Gastrocnemius medialis (tissue), 4 donors: Measurements from ENCODE around the gene PTPRB. TPM values are rescaled to one million over a fixed set of nuclear protein-coding genes. Genes with fewer than 3 reads are reported as not detected.

Experiments used
- ATAC-seq, 2 donors: fragments of 150-250 bp; one replicate each; pipeline ENCODE4 v1.9.1; 2016
- DNase-seq, 2 donors: peaks; one replicate each; pipeline ENCODE4 v3.0.0-alpha.2; 2019
- H3K27ac ChIP-seq, 4 donors: fragments of 200-600 bp; sonication (generic); 1 replicate in 1 of 4; 2 replicates in 3 of 4; pipeline ENCODE4 v1.5.1; 2016 to 2018; ENCODE audit warnings: mild to moderate bottlenecking in 2 of 4, moderate library complexity in 1 of 4
- H3K27me3 ChIP-seq, 3 donors: fragments of 200-600 bp; sonication (generic) in 2 of 3; 1 replicate in 1 of 3; 2 replicates in 2 of 3; pipeline versions ENCODE4 v1.5.1 to v1.6.0; 2016 to 2019; ENCODE audit warnings: mild to moderate bottlenecking in 1 of 3, moderate library complexity in 1 of 3
- H3K36me3 ChIP-seq, 2 donors: fragments of 200-600 bp; sonication (generic) in 1 of 2; one replicate each; pipeline ENCODE4 v1.5.1; 2017 to 2018
- H3K4me1 ChIP-seq, 2 donors: fragments of 200-600 bp; sonication (generic) in 1 of 2; one replicate each; pipeline ENCODE4 v1.5.1; 2016 to 2017; ENCODE audit warnings: mild to moderate bottlenecking in 2 of 2
- H3K4me3 ChIP-seq, 4 donors: fragments of 200-600 bp; sonication (generic) in 3 of 4; 1 replicate in 1 of 4; 2 replicates in 3 of 4; pipeline ENCODE4 v1.5.1; 2016 to 2019; ENCODE audit warnings: mild to moderate bottlenecking in 2 of 4
- H3K9me3 ChIP-seq, 3 donors: fragments of 200-600 bp; sonication (generic) in 2 of 3; 1 replicate in 1 of 3; 2 replicates in 2 of 3; pipeline ENCODE4 v1.5.1; 2016 to 2019
- POLR2A ChIP-seq, 2 donors: fragments of 450-650 bp; IDR thresholded peaks; one replicate each; pipeline ENCODE4 v1.6.1; 2017; ENCODE audit warnings: antibody characterized with exemption in 2 of 2, mild to moderate bottlenecking in 2 of 2, moderate library complexity in 2 of 2
- in situ Hi-C, 4 donors: fragments of 200-750 bp; cut with MboI; loops; one replicate each; pipeline versions ENCODE4 v1.15.0 to v1.8.0; 2017; ENCODE audit warnings: low sequenced_read_pairs in 4 of 4
- intact Hi-C: fragments of 100-400 bp; cut with DNase I; formaldehyde crosslinking; loops from one replicate; pipeline ENCODE4 v1.15.1; 2023; ENCODE audit warnings: low total_unique reads
- total RNA-seq, 4 donors: library from RNA; depleted of rRNA; stranded (reverse); fragments of >200 nt; gene quantifications; one replicate each; pipeline versions ENCODE4 v1.1.0 to v1.2.3, GENCODE V29; 2016
- TF ChIP-seq, protein P1 (sequence below), 5 experiments: fragments of 450-650 bp in 3 of 5; fragments of 200-600 bp in 2 of 5; sonication (generic) in 2 of 5; IDR thresholded peaks in 4 of 5; conservative IDR thresholded peaks in 1 of 5; 1 replicate in 4 of 5; 2 replicates in 1 of 5; pipeline ENCODE4 v1.5.1; 2016 to 2019; ENCODE audit warnings: antibody characterized with exemption in 5 of 5, mild to moderate bottlenecking in 3 of 5, moderate library complexity in 3 of 5

Gene PTPRB
- total RNA-seq, 4 donors from 2014 or later = 11.7 to 22.7 (median 15.9) TPM

DNA sequence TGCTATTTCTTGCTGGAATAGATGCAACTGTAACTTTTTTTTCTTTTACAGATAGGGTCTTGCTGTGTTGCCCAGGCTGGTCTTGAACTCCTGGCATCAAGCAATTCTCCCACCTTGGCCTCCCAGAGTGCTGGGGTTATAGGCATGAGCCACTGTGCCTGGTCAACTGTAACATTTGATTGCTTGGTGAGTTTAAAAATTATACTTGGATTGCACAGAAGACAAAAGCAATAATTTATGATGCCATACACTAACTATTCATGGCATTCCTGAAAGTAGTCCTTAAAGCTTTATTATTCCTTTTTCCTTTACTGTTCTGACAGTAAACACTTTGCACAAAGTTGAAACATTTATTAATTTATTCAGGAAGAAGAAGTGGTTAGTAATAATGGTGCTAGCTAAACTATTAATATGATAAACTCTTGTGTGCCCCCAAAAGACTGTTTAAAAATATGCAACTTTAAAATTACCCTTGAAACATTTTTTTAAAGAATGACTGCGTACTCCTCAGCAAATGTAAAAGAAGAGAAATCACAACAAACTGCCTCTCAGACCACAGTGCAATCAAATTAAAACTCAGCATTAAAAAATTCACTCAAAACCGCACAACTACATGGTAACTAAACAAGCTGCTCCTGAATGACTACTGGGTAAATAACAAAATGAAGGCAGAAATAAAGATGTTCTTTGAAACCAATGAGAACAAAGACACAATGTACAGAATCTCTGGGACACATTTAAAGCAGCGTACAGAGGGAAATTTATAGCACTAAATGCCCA is 8.3 kb downstream of the PTPRB start:
- DNase-seq (no peak), ATAC-seq (no peak)
- peak overlapping the region in 1 of 4 donors; percentile 28 for H3K4me3 ChIP-seq
- TF ChIP-seq, protein P1, sequence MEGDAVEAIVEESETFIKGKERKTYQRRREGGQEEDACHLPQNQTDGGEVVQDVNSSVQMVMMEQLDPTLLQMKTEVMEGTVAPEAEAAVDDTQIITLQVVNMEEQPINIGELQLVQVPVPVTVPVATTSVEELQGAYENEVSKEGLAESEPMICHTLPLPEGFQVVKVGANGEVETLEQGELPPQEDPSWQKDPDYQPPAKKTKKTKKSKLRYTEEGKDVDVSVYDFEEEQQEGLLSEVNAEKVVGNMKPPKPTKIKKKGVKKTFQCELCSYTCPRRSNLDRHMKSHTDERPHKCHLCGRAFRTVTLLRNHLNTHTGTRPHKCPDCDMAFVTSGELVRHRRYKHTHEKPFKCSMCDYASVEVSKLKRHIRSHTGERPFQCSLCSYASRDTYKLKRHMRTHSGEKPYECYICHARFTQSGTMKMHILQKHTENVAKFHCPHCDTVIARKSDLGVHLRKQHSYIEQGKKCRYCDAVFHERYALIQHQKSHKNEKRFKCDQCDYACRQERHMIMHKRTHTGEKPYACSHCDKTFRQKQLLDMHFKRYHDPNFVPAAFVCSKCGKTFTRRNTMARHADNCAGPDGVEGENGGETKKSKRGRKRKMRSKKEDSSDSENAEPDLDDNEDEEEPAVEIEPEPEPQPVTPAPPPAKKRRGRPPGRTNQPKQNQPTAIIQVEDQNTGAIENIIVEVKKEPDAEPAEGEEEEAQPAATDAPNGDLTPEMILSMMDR (IDR thresholded peaks at IDR 0.05 in 4 of 5, conservative IDR thresholded peaks at IDR 0.05 in 1 of 5) = no peak
- no peak for TF ChIP-seq POLR2A (IDR thresholded peaks at IDR 0.05)
- no peaks in the 10 kb centered on the region for H3K36me3 ChIP-seq
- intact Hi-C loops (no loop called here), in situ Hi-C loops (no loop called here)
- no peaks in the 10 kb centered on the region for H3K9me3 ChIP-seq
- no peaks in the 10 kb centered on the region for H3K4me1 ChIP-seq
- no peaks in the 10 kb centered on the region for H3K27me3 ChIP-seq
- peak overlapping the region in 2 of 4 donors; percentile 36 to 49 for H3K27ac ChIP-seq

DNA sequence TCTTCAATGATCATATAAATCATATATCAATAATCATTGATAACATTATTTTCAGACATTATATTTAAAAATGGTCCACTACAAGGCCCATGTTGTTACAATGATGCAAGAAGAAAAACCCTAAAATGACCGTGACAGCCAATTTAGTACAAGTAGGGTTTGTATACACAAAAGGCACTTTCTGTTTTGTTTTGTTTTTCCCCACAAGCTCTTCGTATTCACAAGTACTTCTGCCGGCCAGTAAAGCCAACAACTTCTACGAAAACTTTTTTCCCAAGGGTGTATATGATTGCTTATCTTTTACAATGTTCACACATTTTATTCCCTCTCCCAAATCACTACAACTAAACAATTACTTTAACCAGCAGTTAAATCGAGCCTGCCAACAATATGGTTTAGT is 9.6 kb downstream of the PTPRB start:
- DNase-seq (no peak), ATAC-seq (no peak)
- Histone ChIP-seq H3K9me3 (no peaks in the 10 kb centered on the region), H3K4me3 (peak overlapping the region in 1 of 4 donors; percentile 28), H3K4me1 (no peaks in the 10 kb centered on the region), H3K27ac (peak overlapping the region; percentile 36 to 54 (median 50)), H3K27me3 (no peaks in the 10 kb centered on the region), H3K36me3 (no peaks in the 10 kb centered on the region)
- TF ChIP-seq, protein P1 (IDR thresholded peaks at IDR 0.05 in 4 of 5, conservative IDR thresholded peaks at IDR 0.05 in 1 of 5) = no peak
- TF ChIP-seq POLR2A (IDR thresholded peaks at IDR 0.05) = no peak
- intact Hi-C loops (no loop called here), in situ Hi-C loops (no loop called here)

DNA sequence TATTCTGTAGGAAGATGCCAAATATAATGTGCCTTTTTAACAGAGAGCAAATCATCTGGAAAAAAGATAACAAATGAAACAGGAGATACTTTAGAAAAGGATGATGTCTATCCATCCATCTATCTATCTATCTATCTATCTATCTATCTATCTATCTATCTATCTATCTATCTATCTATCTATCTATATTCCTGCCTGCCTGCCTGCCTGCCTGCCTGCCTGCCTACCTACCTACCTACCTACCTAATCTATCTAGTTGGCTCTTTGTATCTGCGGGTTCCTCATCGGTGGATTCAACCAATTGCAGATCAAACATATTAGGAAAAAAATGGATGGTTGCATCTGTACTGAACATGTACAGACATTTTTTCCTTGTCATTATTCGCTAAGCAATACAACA is 11.0 kb downstream of the PTPRB start:
- in situ Hi-C loops (no loop called here), intact Hi-C loops (no loop called here)
- H3K9me3 ChIP-seq = no peaks in the 10 kb centered on the region
- DNase-seq (no peak), ATAC-seq (no peak)
- TF ChIP-seq, protein P1 (IDR thresholded peaks at IDR 0.05 in 4 of 5, conservative IDR thresholded peaks at IDR 0.05 in 1 of 5) = no peak
- no peak for TF ChIP-seq POLR2A (IDR thresholded peaks at IDR 0.05)
- H3K4me3 ChIP-seq = no peak overlapping the region
- no peaks in the 10 kb centered on the region for H3K4me1 ChIP-seq
- H3K27me3 ChIP-seq = no peaks in the 10 kb centered on the region
- no peaks in the 10 kb centered on the region for H3K36me3 ChIP-seq
- peak overlapping the region in 1 of 4 donors; percentile 6 for H3K27ac ChIP-seq

DNA sequence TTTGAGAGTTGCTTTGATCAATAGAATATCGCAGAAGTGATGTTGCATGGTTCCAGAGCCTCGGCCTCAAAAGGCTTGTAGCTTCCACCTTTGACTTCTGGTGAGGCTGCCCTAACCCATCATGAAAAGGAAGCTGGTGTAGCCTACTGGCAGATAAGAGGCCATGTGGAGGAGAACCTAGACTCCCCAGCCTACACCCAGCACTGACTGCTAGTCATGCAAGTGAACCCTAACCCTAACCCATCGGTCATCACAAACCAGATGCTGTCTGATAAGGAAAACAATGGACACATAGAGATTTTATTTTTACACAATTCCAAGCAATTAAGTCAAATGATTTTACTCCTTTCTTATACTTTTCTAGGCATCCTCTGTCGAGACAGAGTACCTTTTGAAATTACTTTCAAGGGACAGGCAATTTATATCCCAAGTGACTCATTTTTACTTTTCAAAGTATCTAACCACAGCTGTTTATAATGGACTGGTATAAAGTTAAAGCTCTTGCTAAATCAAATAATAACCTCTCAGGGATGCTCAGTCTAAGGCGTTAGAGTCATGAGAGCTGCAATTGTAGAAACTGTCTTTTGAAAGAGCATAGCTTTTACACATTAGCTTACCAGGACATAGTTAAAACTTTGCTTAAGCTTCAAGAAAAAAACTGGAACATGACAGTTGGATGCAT is 17.6 kb downstream of the PTPRB start:
- intact Hi-C loops = no loop called here
- no peaks in the 10 kb centered on the region for H3K9me3 ChIP-seq
- TF ChIP-seq, protein P1 (IDR thresholded peaks at IDR 0.05 in 4 of 5, conservative IDR thresholded peaks at IDR 0.05 in 1 of 5) = no peak
- TF ChIP-seq POLR2A (IDR thresholded peaks at IDR 0.05) = no peak
- DNase-seq (no peak), ATAC-seq (no peak)
- H3K4me3 ChIP-seq = no peak overlapping the region
- in situ Hi-C loops = no loop called here
- no peak overlapping the region for H3K27ac ChIP-seq
- H3K4me1 ChIP-seq = peaks cover 0 to 3% of the 10 kb centered on the region in 2 donors
- H3K27me3 ChIP-seq = no peaks in the 10 kb centered on the region
- H3K36me3 ChIP-seq = no peaks in the 10 kb centered on the region
